ENCODE data around the gene BAIAP2L1.

The BAIAP2L1 gene

GRCh38 chr7:98358706-98359105, 42.2 kb downstream of the BAIAP2L1 start:
- no peak for DNase-seq (ENCODE audit: low read depth)

GRCh38 chr7:98357751-98358161, 43.1 kb downstream of the BAIAP2L1 start:
- peak; percentile 24 for DNase-seq (ENCODE audit: low read depth)

- no peak for DNase-seq (ENCODE audit: low read depth)
These were observed 45.7 kb downstream of the BAIAP2L1 start for GRCh38 chr7:98355250-98355538.

- peak; percentile 95 for DNase-seq (ENCODE audit: low read depth)
These were observed 46.2 kb downstream of the BAIAP2L1 start for GRCh38 chr7:98354511-98355249.

GRCh38 chr7:98354052-98354451, 46.8 kb downstream of the BAIAP2L1 start:
- DNase-seq (ENCODE audit: low read depth), result peak; percentile 24

- peak; percentile 83 for DNase-seq (ENCODE audit: low read depth)
These were observed 48.3 kb downstream of the BAIAP2L1 start for GRCh38 chr7:98352621-98353020.

- DNase-seq (ENCODE audit: low read depth), result no peak
These were observed 49.8 kb downstream of the BAIAP2L1 start for GRCh38 chr7:98351136-98351535.

- no peak for DNase-seq (ENCODE audit: low read depth)
These were observed 52.0 kb downstream of the BAIAP2L1 start for GRCh38 chr7:98348726-98349474.

GRCh38 chr7:98346515-98347069, 54.3 kb downstream of the BAIAP2L1 start:
- no peak for DNase-seq (ENCODE audit: low read depth)

- DNase-seq (ENCODE audit: low read depth), result peak; percentile 34
These were observed 59.8 kb downstream of the BAIAP2L1 start for GRCh38 chr7:98341106-98341505.

GRCh38 chr7:98339043-98339442, 61.8 kb downstream of the BAIAP2L1 start:
- no peak for DNase-seq (ENCODE audit: low read depth)

GRCh38 chr7:98338441-98338840, 62.4 kb downstream of the BAIAP2L1 start:
- DNase-seq (ENCODE audit: low read depth), result no peak

- DNase-seq (ENCODE audit: low read depth), result no peak
These were observed 65.4 kb downstream of the BAIAP2L1 start for GRCh38 chr7:98335411-98335977.

GRCh38 chr7:98334081-98334480, 66.8 kb downstream of the BAIAP2L1 start:
- no peak for DNase-seq (ENCODE audit: low read depth)

GRCh38 chr7:98330926-98331529, 69.9 kb downstream of the BAIAP2L1 start:
- no peak for DNase-seq (ENCODE audit: low read depth)

GRCh38 chr7:98329791-98330373, 71.0 kb downstream of the BAIAP2L1 start:
- no peak for DNase-seq (ENCODE audit: low read depth)

GRCh38 chr7:98329100-98329790, 71.6 kb downstream of the BAIAP2L1 start:
- no peak for DNase-seq (ENCODE audit: low read depth)

GRCh38 chr7:98324782-98325181, 76.1 kb downstream of the BAIAP2L1 start:
- DNase-seq (ENCODE audit: low read depth), result no peak

- DNase-seq (ENCODE audit: low read depth), result no peak
These were observed 77.1 kb downstream of the BAIAP2L1 start for GRCh38 chr7:98323597-98324322.

- DNase-seq (ENCODE audit: low read depth), result no peak
These were observed 78.3 kb downstream of the BAIAP2L1 start for GRCh38 chr7:98322331-98323270.
